K562 (cell line): ENCODE measurements around the gene RALGPS1. TPM values are rescaled to one million over a fixed set of nuclear protein-coding genes. Genes with fewer than 3 reads are reported as not detected.

ENCODE experiments used
- CBFA2T3 ChIP-seq: fragments of 450-650 bp; IDR thresholded peaks from 2 replicates; pipeline ENCODE4 v1.6.1; 2017
- FOXK2 ChIP-seq, 2 experiments: fragments of 450-650 bp; IDR thresholded peaks in 1 of 2; conservative IDR thresholded peaks in 1 of 2; 2 replicates each; pipeline ENCODE4 v1.6.1; 2016; ENCODE audit warnings: low read depth in 2 of 2, mild to moderate bottlenecking in 1 of 2
- HDAC1 ChIP-seq, 2 experiments: fragments of 450-650 bp; IDR thresholded peaks; 2 replicates each; pipeline ENCODE4 v1.6.1; 2016 to 2017; ENCODE audit warnings: inconsistent platforms in 1 of 2, mild to moderate bottlenecking in 1 of 2, moderate library complexity in 1 of 2
- KLF16 ChIP-seq: IDR thresholded peaks from 2 replicates; pipeline ENCODE4 v1.6.1; 2016; ENCODE audit warnings: antibody characterized with exemption
- MLLT1 ChIP-seq, 2 experiments: fragments of 450-650 bp; IDR thresholded peaks; 2 replicates each; pipeline ENCODE4 v1.6.1; 2016
- PRDM10 ChIP-seq: fragments of 450-650 bp; IDR thresholded peaks from 2 replicates; pipeline ENCODE4 v1.6.1; 2018; ENCODE audit not compliant: partially characterized antibody
- RAD21 ChIP-seq, 2 experiments: fragments of 250-450 bp in 1 of 2; fragments of 450-650 bp in 1 of 2; sonication (Bioruptor Pico) in 1 of 2; formaldehyde crosslinking in 1 of 2; IDR thresholded peaks in 1 of 2; conservative IDR thresholded peaks in 1 of 2; 2 replicates each; pipeline versions ENCODE4 v1.4.0 to v1.8.0; 2020 to 2022; ENCODE audit warnings: mild to moderate bottlenecking in 2 of 2, moderate library complexity in 1 of 2
- RB1 ChIP-seq: fragments of 450-650 bp; IDR thresholded peaks from 2 replicates; pipeline ENCODE4 v1.6.1; 2017; ENCODE audit warnings: low read depth, mild to moderate bottlenecking
- REST ChIP-seq, 2 experiments: fragments of 450-650 bp; formaldehyde crosslinking in 1 of 2; IDR thresholded peaks; 2 replicates each; pipeline versions ENCODE4 v1.4.0 to v1.6.1; 2014 to 2020; ENCODE audit warnings: mild to moderate bottlenecking in 2 of 2, borderline replicate concordance in 1 of 2, low read depth in 1 of 2
- SMC3 ChIP-seq: conservative IDR thresholded peaks from 2 replicates; pipeline ENCODE4 v1.6.1; 2011; ENCODE audit warnings: low read depth, low read length, improper control_type of control experiment; ENCODE audit not compliant: insufficient read depth
- SNIP1 ChIP-seq: fragments of 450-650 bp; IDR thresholded peaks from 2 replicates; pipeline ENCODE4 v1.7.1; 2017; ENCODE audit warnings: low read depth, mild to moderate bottlenecking
- TEAD1 ChIP-seq, 2 experiments: fragments of 450-650 bp in 1 of 2; sonication (generic) in 1 of 2; formaldehyde crosslinking; IDR thresholded peaks; 2 replicates each; pipeline versions ENCODE4 v1.4.0 to v1.8.0; 2020 to 2022; ENCODE audit warnings: mild to moderate bottlenecking in 2 of 2, missing genetic modification reagents in 1 of 2
- TGIF2 ChIP-seq: sonication (generic); formaldehyde crosslinking; IDR thresholded peaks from 2 replicates; pipeline ENCODE4 v1.8.1; 2022; ENCODE audit warnings: mild to moderate bottlenecking, missing genetic modification reagents, moderate library complexity
- polyA plus RNA-seq, 8 experiments: library from polyadenylated mRNA; depleted of rRNA in 4 of 8; stranded (reverse) in 5 of 8; unstranded in 3 of 8; fragments of >200 nt; fragmentation: Nextera tagmentation in 2 of 8; fragmentation: Illumina TruSeq in 1 of 8; extraction: Ambion mirVana in 2 of 8; extraction: Trizol in 1 of 8; gene quantifications; 2 replicates each; pipeline versions ENCODE4 v1.2.1 to v1.2.3, GENCODE V29; 2011 to 2014; ENCODE audit warnings: inconsistent platforms in 1 of 8, missing spikeins in 1 of 8
- total RNA-seq, 7 experiments: library from RNA; depleted of rRNA in 6 of 7; stranded (reverse); fragments of >200 nt in 6 of 7; fragmentation: Illumina TruSeq in 2 of 7; extraction: Trizol in 2 of 7; gene quantifications; 2 replicates each; pipeline versions ENCODE4 v1.2.1 to v1.2.3, GENCODE V29; 2011 to 2021; ENCODE audit warnings: low replicate concordance in 1 of 7

The RALGPS1 gene
- total and polyA plus RNA-seq, 9 of the 15 experiments (the other 6 are each of a cell fraction or from before 2014, with no cell fraction given) = 0.04 to 2.6 (median 1.5) TPM

- TF ChIP-seq REST (IDR thresholded peaks at IDR 0.05; ENCODE audit: borderline replicate concordance) = peak; percentile 54; the same call in 1 of the 2 replicates
- no peak for TF ChIP-seq REST (CRISPR knock-in tag; IDR thresholded peaks at IDR 0.05; ENCODE audit: low read depth)
- TF ChIP-seq SNIP1 = no peak
- TF ChIP-seq KLF16 = 0 out of 2 replicates have a peak, but pooled peaks have one; percentile 9
- TF ChIP-seq SMC3 = peak; percentile 65
- TF ChIP-seq TEAD1 (CRISPR knock-in tag; IDR thresholded peaks at IDR 0.05) = no peak
- TF ChIP-seq TGIF2 (CRISPR knock-in tag) = no peak
- TF ChIP-seq HDAC1 (IDR thresholded peaks at IDR 0.05) = no peak
- TF ChIP-seq RB1 = peak; percentile 42; the same call in 1 of the 2 replicates
- TF ChIP-seq PRDM10 = no peak
- TF ChIP-seq RAD21 (CRISPR knock-in tag; conservative IDR thresholded peaks at IDR 0.05 in 1 of 2, IDR thresholded peaks at IDR 0.05 in 1 of 2) = peak; percentile 69 to 78
- TF ChIP-seq MLLT1 (IDR thresholded peaks at IDR 0.05) = no peak
- peak in 1 of 2 experiments; percentile 74; a peak in 1 of 4 replicates for TF ChIP-seq FOXK2 (conservative IDR thresholded peaks at IDR 0.05 in 1 of 2, IDR thresholded peaks at IDR 0.05 in 1 of 2; ENCODE audit: low read depth in 2 of 2)
- no peak for TF ChIP-seq CBFA2T3
Observed at GRCh38 chr9:127214421-127215267, 300.1 kb downstream of the RALGPS1 start (continued).
